Lower lobe of right lung (tissue), 2 donors: ENCODE data around the gene FOXK1. TPM values are rescaled to one million over a fixed set of nuclear protein-coding genes. Genes with fewer than 3 reads are reported as not detected.

Experiments used
- ATAC-seq, 2 donors: fragments of 200-7000 bp; cut with Tn5 transposase; one replicate each; pipeline ENCODE4 v1.9.1; 2020 to 2022; ENCODE audit warnings: mild to moderate bottlenecking in 2 of 2, moderate library complexity in 2 of 2
- DNase-seq: peaks from one replicate; pipeline ENCODE4 v3.0.0-alpha.2; 2020
- H3K27ac ChIP-seq: fragments of 200-600 bp; one replicate; pipeline ENCODE4 v1.8.0; 2022
- H3K27me3 ChIP-seq: fragments of 200-600 bp; one replicate; pipeline ENCODE4 v1.8.0; 2022; ENCODE audit warnings: low read depth
- H3K36me3 ChIP-seq: fragments of 200-600 bp; one replicate; pipeline ENCODE4 v1.8.0; 2022; ENCODE audit warnings: mild to moderate bottlenecking
- H3K4me1 ChIP-seq: fragments of 200-600 bp; one replicate; pipeline ENCODE4 v1.8.0; 2022
- H3K4me3 ChIP-seq: fragments of 200-600 bp; one replicate; pipeline ENCODE4 v1.8.0; 2022; ENCODE audit warnings: mild to moderate bottlenecking
- H3K9me3 ChIP-seq: fragments of 200-600 bp; one replicate; pipeline ENCODE4 v1.8.0; 2022
- CTCF ChIP-seq: fragments of 200-600 bp; IDR thresholded peaks from one replicate; pipeline ENCODE4 v1.8.0; 2022; ENCODE audit warnings: antibody characterized with exemption, mild to moderate bottlenecking
- intact Hi-C: fragments of 100-400 bp; cut with DNase I; formaldehyde crosslinking; loops from one replicate; pipeline ENCODE4 v1.11.0; 2022
- total RNA-seq: library from RNA; stranded (reverse); fragmentation: NEBNext Ultra II Directional; extraction: Animal tissue kit (Norgen Biotek cat#: 25700); gene quantifications from one replicate; pipeline ENCODE4 v1.2.1, GENCODE V29; 2021
- donor health status: DM: no; HTN: yes; CAD: no; lungs with severe emphysema.

Gene FOXK1
- total RNA-seq, 1 donor from 2014 or later, result 28.8 TPM

- Histone ChIP-seq H3K4me1 (peaks cover 60% of the 10 kb centered on the region), H3K27ac (peak overlapping the region; percentile 96)
These were observed 63.3 kb downstream of the FOXK1 start for GRCh38 chr7:4745265-4745919.

GRCh38 chr7:4745971-4746919 lies 64.2 kb downstream of the FOXK1 start:
- no peak for TF ChIP-seq CTCF
- Histone ChIP-seq H3K27ac (peak overlapping the region; percentile 96), H3K4me3 (peak overlapping the region; percentile 34), H3K27me3 (no peaks in the 10 kb centered on the region), H3K9me3 (no peaks in the 10 kb centered on the region), H3K36me3 (peaks cover 39% of the 10 kb centered on the region), H3K4me1 (peaks cover 60% of the 10 kb centered on the region)
- intact Hi-C loops, result no loop called here
- ATAC-seq (peak in 1 of 2 donors; percentile 50), DNase-seq (no peak)

More at GRCh38 chr7:4745265-4745919, 63.3 kb downstream of the FOXK1 start:
- no peaks in the 10 kb centered on the region for H3K9me3 ChIP-seq
- H3K4me3 ChIP-seq, result peak overlapping the region; percentile 34
- no peak for TF ChIP-seq CTCF
- H3K36me3 ChIP-seq, result peaks cover 44% of the 10 kb centered on the region
- intact Hi-C loops, result no loop called here
- no peak for DNase-seq
- no peak for ATAC-seq
- H3K27me3 ChIP-seq, result no peaks in the 10 kb centered on the region

GRCh38 chr7:4747013-4747412 lies 64.9 kb downstream of the FOXK1 start:
- H3K4me1 ChIP-seq, result peaks cover 60% of the 10 kb centered on the region
- TF ChIP-seq CTCF, result no peak

GRCh38 chr7:4747746-4748145 lies 65.7 kb downstream of the FOXK1 start:
- Histone ChIP-seq H3K4me1 (peaks cover 59% of the 10 kb centered on the region), H3K27ac (peak overlapping the region; percentile 96), H3K27me3 (no peaks in the 10 kb centered on the region), H3K4me3 (no peak overlapping the region), H3K9me3 (no peaks in the 10 kb centered on the region), H3K36me3 (peaks cover 28% of the 10 kb centered on the region)
- intact Hi-C loops, result no loop called here
- DNase-seq (no peak), ATAC-seq (no peak)
- TF ChIP-seq CTCF, result no peak

More at GRCh38 chr7:4747013-4747412, 64.9 kb downstream of the FOXK1 start:
- DNase-seq (no peak), ATAC-seq (no peak)
- no peak overlapping the region for H3K4me3 ChIP-seq
- no peaks in the 10 kb centered on the region for H3K9me3 ChIP-seq
- H3K27me3 ChIP-seq, result no peaks in the 10 kb centered on the region
- H3K27ac ChIP-seq, result peak overlapping the region; percentile 96
- H3K36me3 ChIP-seq, result peaks cover 35% of the 10 kb centered on the region
- intact Hi-C loops, result no loop called here

- no peak for ATAC-seq
- intact Hi-C loops, result no loop called here
- Histone ChIP-seq H3K36me3 (peaks cover 26% of the 10 kb centered on the region), H3K27ac (peak overlapping the region; percentile 96), H3K4me3 (no peak overlapping the region), H3K27me3 (no peaks in the 10 kb centered on the region), H3K9me3 (no peaks in the 10 kb centered on the region), H3K4me1 (peaks cover 54% of the 10 kb centered on the region)
- no peak for DNase-seq
- no peak for TF ChIP-seq CTCF
These were observed 66.2 kb downstream of the FOXK1 start for GRCh38 chr7:4748231-4748681.
